ENCODE results near the gene FBXW12.
"Not testable (repeated sequence)": the region's sequence is repeated elsewhere in the genome, so short reads cannot be mapped to it uniquely, and the experiment has no call there.

Gene FBXW12, protein sequence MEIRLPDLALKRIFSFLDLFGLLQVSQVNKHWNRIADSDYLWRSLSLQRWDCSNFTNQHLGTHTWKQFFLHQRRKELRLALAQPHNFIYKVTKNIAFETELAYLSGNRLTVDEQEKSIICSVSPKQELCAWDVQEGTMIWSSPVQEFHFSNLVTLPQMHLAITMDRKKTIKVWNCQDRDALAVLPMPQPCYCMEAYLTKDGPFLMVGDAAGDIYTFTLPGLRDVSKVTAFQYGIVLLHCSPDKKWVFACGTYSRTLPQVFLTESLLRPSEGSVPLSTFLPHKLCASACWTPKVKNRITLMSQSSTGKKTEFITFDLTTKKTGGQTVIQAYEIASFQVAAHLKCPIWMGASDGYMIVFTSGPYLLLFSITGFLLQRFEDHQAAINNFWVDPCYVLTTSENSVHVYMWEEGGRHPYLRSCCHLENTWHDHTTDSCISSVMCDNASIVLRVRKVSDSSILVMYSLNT

DNA sequence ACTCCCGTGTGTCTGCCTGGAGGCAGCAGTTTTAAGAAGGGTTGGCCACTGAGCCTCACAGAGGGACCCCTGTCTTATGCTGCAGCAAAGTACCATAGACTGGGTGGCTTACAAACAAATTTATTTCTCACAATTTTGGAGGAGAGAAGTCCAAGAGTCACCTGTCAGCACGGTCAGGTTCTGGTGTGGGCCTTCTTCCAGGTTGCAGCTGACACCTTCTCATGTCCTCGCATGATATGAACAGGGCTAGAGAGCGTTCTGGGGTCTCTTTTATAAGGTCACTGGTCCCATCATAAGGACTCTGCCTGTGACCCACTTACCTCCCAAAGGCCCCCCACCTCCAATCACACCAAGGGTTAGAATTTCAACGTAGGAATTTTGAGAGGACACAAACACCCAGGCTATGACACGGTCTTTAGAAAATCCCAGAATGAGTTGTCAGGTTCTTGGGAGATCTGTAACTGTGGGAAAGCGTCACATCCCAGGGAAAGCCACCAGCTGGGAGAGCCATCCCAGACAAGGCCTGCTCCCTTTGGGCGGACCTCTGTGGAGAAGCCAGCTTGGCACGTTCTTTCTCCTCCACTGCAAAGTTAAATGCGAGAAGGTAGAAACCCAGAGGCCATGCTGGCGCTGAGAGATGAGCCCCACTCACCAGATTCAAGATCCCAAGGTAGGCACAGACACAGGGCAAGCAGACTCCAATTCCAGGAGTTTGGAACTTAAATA, at the start of gene FBXW12:
TSS of gene FBXW12 (plus strand) at position 569 of the 726 bp plus-strand sequence. CDS start 549 bp downstream, outside the sequence.
- no peaks in the 10 kb centered on the region for H3K9me3 ChIP-seq
- no peaks in the 10 kb centered on the region for H3K4me1 ChIP-seq
- no peaks in the 10 kb centered on the region for H3K27me3 ChIP-seq
- no peak for DNase-seq
- H3K36me3 ChIP-seq = no peaks in the 10 kb centered on the region
- H3K27ac ChIP-seq = no peak within 1 kb of the TSS
- TF ChIP-seq, protein P1, sequence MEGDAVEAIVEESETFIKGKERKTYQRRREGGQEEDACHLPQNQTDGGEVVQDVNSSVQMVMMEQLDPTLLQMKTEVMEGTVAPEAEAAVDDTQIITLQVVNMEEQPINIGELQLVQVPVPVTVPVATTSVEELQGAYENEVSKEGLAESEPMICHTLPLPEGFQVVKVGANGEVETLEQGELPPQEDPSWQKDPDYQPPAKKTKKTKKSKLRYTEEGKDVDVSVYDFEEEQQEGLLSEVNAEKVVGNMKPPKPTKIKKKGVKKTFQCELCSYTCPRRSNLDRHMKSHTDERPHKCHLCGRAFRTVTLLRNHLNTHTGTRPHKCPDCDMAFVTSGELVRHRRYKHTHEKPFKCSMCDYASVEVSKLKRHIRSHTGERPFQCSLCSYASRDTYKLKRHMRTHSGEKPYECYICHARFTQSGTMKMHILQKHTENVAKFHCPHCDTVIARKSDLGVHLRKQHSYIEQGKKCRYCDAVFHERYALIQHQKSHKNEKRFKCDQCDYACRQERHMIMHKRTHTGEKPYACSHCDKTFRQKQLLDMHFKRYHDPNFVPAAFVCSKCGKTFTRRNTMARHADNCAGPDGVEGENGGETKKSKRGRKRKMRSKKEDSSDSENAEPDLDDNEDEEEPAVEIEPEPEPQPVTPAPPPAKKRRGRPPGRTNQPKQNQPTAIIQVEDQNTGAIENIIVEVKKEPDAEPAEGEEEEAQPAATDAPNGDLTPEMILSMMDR (IDR thresholded peaks at IDR 0.05) = no peak
- intact Hi-C loops (cut with DNase I; ENCODE audit: low total_unique reads) = no loop called here
- H3K4me3 ChIP-seq = no peak within 1 kb of the TSS

DNA sequence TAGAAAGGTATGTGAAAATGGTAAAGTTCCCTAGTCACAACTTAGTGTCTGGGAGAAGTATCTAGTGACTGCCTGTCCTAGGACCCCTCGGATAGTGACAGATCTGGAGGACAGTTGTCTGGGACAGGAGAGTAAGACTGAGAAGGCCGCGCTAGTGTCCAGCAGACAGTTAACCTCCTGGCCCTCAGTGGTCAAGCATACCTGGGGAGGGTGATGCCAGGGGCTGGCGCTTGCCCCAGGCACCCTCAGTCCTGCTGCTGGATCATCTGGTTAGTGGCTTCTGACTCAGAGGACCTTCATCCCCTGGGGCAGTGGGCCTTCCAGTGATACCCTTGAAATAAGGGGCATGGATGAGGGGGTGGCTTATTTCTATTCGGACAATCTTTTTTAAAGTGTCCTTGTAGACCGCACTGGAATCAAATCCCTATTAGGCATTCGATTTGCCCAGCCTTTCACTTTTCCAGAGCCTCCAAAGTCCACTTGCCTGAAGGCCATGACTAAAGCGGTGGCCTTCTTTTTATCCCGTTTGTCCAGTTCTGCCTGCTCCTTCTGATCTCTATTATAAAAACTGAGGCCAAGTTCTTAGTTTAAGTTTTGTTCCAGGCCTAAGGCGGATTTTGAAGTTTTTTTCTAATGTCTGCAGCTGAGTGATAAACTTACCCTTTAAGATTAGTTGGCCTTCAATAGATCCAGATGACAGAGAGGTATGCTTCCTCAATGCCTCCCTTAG, 40.1 kb upstream of the FBXW12 start:
- DNase-seq; H3K4me1 ChIP-seq; H3K9me3 ChIP-seq; H3K4me3 ChIP-seq; H3K36me3 ChIP-seq; intact Hi-C loops (cut with DNase I; ENCODE audit: low total_unique reads); H3K27me3 ChIP-seq; H3K27ac ChIP-seq: not testable (repeated sequence)

DNA sequence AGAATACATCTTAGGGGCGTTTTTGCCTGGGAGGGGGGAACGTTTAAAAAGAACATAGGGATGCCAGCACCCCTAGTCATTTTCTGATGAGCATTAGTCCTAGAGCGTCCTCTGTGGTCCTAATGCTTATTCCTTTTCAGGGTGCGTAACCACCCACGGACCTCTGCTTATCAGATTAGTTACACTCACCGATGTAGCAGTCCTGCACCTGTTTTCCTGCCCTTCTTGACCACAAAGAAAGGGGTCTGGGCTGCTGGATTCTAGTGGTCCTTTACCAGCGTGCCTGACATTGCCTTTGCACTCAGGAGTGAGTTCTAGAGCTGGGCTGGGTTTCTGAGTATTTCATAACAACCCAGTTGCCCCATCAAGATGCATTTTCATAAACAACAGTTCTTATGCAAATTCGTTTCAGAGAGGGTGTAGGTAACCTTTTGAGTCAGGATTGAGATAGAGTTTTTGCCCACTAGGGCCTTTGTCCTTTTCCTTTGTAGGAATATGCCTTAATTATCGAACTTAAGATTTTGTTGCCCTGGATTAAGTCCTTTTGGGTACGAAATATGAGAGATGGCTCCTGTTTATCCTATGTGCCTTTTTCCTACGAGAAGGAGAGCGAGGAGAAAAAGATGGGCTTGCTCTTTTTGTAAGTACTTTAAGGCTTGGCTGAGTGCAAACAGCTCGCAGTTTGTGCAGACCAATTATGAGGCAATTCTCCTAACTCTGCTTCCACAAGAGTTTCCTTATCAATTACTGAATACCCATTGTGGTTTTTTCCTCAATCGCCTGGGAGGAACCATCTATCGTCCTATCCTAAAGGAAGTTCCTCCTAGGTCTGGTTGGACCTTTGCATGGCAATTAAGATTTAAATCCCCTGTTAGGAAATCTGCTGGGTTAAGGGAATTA, 38.4 kb upstream of the FBXW12 start, which contains the start of gene SPINK8:
TSS of gene SPINK8 (minus strand) at position 316 of the 900 bp plus-strand sequence. CDS start 5,320 bp downstream, outside the sequence.
- DNase-seq; H3K4me1 ChIP-seq; H3K9me3 ChIP-seq; H3K27me3 ChIP-seq; H3K4me3 ChIP-seq; H3K27ac ChIP-seq; H3K36me3 ChIP-seq; intact Hi-C loops (cut with DNase I; ENCODE audit: low total_unique reads): not testable (repeated sequence)

DNA sequence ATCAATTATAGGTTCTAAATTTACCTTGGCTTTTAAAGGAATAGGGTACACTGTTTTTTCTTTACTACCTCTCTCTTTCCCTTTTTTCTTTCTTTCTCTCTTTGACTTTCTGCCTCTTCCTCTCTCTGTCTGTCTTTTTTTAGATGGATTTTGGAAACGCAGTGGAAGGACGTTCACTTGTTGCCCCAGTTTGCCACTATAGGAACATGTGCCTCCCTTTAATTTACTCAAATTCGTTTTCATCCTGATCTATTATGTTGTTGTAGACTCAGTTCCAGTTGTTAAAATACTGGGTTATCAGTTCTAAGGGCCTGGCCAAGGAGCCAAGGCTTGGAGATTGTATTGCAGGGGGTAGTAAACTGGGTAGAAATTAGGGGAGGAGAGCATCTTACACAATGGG, 37.4 kb upstream of the FBXW12 start:
- Histone ChIP-seq H3K27me3 (no peaks in the 10 kb centered on the region), H3K36me3 (no peaks in the 10 kb centered on the region), H3K9me3 (no peaks in the 10 kb centered on the region), H3K4me1 (no peaks in the 10 kb centered on the region), H3K27ac (no peak overlapping the region), H3K4me3 (no peak overlapping the region)
- TF ChIP-seq, protein P1 (IDR thresholded peaks at IDR 0.05) = no peak
- no peak for DNase-seq
- intact Hi-C loops (cut with DNase I; ENCODE audit: low total_unique reads) = no loop called here

DNA sequence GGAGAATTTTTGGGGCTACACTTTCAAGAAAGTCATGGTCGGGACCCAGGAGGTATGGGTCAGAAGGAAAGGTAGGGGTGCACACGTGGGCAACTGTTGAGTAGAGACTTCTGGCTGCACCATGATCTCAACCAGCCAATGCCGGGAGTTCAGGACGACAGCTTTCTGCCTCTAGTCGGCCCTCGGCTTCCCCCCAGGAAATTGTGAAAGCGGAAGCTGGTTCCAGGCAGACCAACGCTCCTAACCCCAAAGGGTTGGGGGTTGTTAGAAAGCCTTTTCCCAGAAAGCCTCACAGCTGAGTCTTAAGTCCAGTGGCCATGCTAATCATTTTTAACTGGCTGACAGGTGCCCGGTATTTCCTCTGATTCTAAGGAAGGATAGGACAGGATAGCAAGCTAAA, 36.7 kb upstream of the FBXW12 start:
- H3K36me3 ChIP-seq; H3K27ac ChIP-seq; H3K9me3 ChIP-seq; H3K4me1 ChIP-seq; DNase-seq; H3K4me3 ChIP-seq; intact Hi-C loops (cut with DNase I; ENCODE audit: low total_unique reads); H3K27me3 ChIP-seq: not testable (repeated sequence)

DNA sequence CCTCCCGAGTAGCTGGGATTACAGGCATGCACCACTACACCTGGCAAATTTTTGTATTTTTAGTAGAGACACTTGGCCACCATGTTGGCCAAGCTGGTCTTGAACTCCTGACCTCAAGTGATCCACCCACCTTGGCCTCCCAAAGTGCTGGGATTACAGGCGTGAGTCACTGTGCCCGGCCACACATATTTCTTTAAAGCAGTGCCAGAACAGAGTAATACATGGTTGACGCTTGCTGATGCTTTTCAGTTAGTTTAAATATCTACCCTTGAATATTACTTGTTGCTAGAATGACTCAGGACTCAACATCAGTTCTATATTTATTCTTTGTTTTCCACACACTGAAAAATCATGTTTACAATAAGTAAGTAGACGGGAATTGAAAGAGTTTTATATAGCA, 34.5 kb upstream of the FBXW12 start:
- H3K9me3 ChIP-seq; intact Hi-C loops (cut with DNase I; ENCODE audit: low total_unique reads): not testable (repeated sequence)

DNA sequence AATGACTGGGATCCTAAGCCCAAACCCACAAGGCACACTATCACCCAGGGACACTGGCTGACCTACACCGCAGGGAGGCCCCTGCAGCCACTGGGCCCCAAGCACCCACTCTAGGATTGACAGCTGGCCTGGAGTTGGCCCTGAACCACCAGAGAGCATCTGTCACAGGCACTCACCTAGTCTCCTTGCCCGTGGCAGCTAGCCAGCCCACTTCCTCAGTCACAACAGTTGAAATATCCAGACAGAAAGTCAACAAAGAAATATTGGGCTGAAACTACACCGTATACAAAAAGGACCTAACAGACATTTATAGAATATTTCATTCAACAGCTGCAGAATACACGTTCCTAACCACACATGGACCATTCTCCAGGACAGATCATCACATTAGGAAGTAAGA, 33.4 kb upstream of the FBXW12 start:
- Histone ChIP-seq H3K4me3 (no peak overlapping the region), H3K4me1 (no peaks in the 10 kb centered on the region), H3K27me3 (no peaks in the 10 kb centered on the region), H3K27ac (no peak overlapping the region), H3K9me3 (no peaks in the 10 kb centered on the region), H3K36me3 (no peaks in the 10 kb centered on the region)
- intact Hi-C loops (cut with DNase I; ENCODE audit: low total_unique reads) = no loop called here
- DNase-seq = no peak
- TF ChIP-seq, protein P1 (IDR thresholded peaks at IDR 0.05) = no peak

More for the DNA sequence above, 34.5 kb upstream of the FBXW12 start:
- not testable (repeated sequence) for H3K36me3 ChIP-seq, DNase-seq, H3K4me3 ChIP-seq, H3K4me1 ChIP-seq, H3K27me3 ChIP-seq, H3K27ac ChIP-seq

All from tibial artery (tissue), 4 donors.